Stimulated activated CD8-positive, alpha-beta memory T cell treated with anti-CD3 and anti-CD28 coated beads, Interleukin-2, amount 100 ng/mL, for 48 hours (primary cell): ENCODE results near the gene PRR15.

ENCODE experiments used
- DNase-seq, 2 donors: peaks; one replicate each; pipeline ENCODE4 v3.0.0-alpha.2; 2020; ENCODE audit warnings: low read depth in 2 of 2

PRR15 gene

GRCh38 chr7:29609162-29610037 lies 45.8 kb downstream of the PRR15 start:
- DNase-seq = no peak

- DNase-seq = no peak
Measured at GRCh38 chr7:29610086-29610485, 46.5 kb downstream of the PRR15 start.

GRCh38 chr7:29611941-29612544 lies 48.4 kb downstream of the PRR15 start:
- no peak for DNase-seq

- DNase-seq = no peak
Measured at GRCh38 chr7:29612596-29612995, 49.0 kb downstream of the PRR15 start.

- DNase-seq = no peak
Measured at GRCh38 chr7:29613100-29613499, 49.5 kb downstream of the PRR15 start.

- DNase-seq = no peak
Measured at GRCh38 chr7:29614229-29614628, 50.6 kb downstream of the PRR15 start.
